WERI-Rb-1 (cell line): ENCODE measurements around the gene DYSF.

Experiments used
- DNase-seq: peaks from one replicate; pipeline ENCODE4 v3.0.0-alpha.2; 2020
- H3K27ac ChIP-seq: fragments of 250-450 bp; sonication (Bioruptor Pico); 2 replicates; pipeline ENCODE4 v1.5.1; 2020; ENCODE audit warnings: mild to moderate bottlenecking, moderate library complexity
- H3K27me3 ChIP-seq: fragments of 250-450 bp; sonication (Bioruptor Pico); 2 replicates; pipeline ENCODE4 v1.5.1; 2021; ENCODE audit warnings: mild to moderate bottlenecking, low read depth, moderate library complexity; ENCODE audit not compliant: insufficient read depth, severe bottlenecking
- H3K36me3 ChIP-seq: fragments of 250-450 bp; sonication (Bioruptor Pico); 2 replicates; pipeline ENCODE4 v1.5.1; 2020; ENCODE audit warnings: mild to moderate bottlenecking, moderate library complexity
- H3K4me3 ChIP-seq: 2 replicates; pipeline ENCODE4 v1.5.1; 2011; ENCODE audit warnings: low read depth, mild to moderate bottlenecking, control low read depth, low read length
- H3K9me3 ChIP-seq: fragments of 250-450 bp; sonication (Bioruptor Pico); 2 replicates; pipeline ENCODE4 v1.5.1; 2021; ENCODE audit warnings: mild to moderate bottlenecking, moderate library complexity; ENCODE audit not compliant: severe bottlenecking
- TF ChIP-seq, protein P1 (sequence below): IDR thresholded peaks from 2 replicates; pipeline ENCODE4 v1.5.1; 2011; ENCODE audit warnings: low read depth, mild to moderate bottlenecking, control low read depth, inconsistent platforms, low read length

DYSF gene

DNA sequence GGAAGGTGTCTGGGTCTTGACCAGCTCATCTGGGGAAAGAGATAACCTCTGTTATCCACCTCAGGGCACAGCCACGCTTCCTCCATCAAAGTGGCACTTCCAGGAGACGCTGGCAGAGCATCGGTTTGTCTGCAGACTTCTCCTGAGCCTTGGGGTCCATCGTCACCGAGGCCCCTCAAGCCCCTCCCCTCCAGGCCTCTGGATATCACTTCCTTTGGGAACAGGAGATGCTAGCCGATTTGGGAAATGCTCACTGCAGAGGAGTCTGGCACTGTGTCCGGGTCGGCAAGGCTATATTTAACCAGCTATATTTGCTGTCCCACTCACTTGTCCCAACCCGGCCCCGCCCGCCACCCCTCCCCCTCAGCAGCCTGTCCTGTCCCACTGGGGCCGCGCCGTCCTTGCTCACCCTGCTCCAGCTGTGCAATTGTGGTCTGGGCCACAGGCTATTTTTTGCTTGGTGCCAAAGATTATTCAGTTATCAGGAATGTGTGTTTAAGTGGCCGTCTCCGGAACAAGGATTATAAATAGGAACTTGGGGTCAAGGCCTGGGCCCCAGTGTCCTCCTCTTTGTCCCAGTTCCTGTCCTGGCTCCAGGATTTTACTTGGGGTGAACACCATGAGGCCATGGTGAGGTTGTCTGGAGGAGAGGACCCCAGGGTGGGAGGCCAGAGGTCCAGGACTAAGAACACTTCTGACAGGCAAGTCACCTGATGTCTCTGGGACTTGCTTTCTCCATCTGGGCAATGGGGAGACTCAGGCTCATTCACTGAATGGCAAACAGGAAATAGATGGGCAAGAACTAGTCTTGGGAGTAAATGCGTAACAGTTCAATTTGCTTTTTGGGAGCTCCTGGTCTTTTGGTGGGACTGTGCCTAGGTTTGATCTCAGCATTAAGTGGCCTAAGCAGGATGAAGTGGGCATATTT, 263.6 kb downstream of the DYSF start:
- TF ChIP-seq, protein P1, sequence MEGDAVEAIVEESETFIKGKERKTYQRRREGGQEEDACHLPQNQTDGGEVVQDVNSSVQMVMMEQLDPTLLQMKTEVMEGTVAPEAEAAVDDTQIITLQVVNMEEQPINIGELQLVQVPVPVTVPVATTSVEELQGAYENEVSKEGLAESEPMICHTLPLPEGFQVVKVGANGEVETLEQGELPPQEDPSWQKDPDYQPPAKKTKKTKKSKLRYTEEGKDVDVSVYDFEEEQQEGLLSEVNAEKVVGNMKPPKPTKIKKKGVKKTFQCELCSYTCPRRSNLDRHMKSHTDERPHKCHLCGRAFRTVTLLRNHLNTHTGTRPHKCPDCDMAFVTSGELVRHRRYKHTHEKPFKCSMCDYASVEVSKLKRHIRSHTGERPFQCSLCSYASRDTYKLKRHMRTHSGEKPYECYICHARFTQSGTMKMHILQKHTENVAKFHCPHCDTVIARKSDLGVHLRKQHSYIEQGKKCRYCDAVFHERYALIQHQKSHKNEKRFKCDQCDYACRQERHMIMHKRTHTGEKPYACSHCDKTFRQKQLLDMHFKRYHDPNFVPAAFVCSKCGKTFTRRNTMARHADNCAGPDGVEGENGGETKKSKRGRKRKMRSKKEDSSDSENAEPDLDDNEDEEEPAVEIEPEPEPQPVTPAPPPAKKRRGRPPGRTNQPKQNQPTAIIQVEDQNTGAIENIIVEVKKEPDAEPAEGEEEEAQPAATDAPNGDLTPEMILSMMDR = no peak
- Histone ChIP-seq H3K27ac (no peak overlapping the region), H3K9me3 (peaks cover under 1% of the 10 kb centered on the region), H3K27me3 (no peaks in the 10 kb centered on the region), H3K4me3 (no peak overlapping the region), H3K36me3 (no peaks in the 10 kb centered on the region)
- peak; percentile 6 for DNase-seq

DNA sequence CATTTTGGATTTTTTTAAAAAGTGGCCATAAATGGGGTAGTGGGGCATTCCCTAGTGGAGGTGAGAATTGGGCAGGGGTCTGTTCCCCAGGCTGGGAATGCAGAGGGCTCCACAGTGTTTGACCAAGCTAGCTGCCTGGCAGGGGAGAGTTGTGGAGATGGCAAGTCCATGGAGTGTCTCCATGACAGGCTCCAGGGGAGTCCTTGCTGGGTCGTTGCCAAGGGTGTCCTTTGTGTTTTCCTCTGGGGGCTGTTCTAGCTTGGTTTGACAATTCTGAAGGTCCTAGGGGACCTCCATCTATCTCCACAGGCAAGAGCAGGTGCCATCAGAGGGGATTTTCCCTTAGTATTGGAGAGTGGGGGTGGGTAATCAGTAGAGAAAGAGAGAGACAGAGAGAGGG, 265.3 kb downstream of the DYSF start:
- Histone ChIP-seq H3K27ac (no peak overlapping the region), H3K36me3 (no peaks in the 10 kb centered on the region), H3K4me3 (no peak overlapping the region), H3K9me3 (peaks cover 4% of the 10 kb centered on the region), H3K27me3 (no peaks in the 10 kb centered on the region)
- no peak for DNase-seq
- TF ChIP-seq, protein P1 = no peak

DNA sequence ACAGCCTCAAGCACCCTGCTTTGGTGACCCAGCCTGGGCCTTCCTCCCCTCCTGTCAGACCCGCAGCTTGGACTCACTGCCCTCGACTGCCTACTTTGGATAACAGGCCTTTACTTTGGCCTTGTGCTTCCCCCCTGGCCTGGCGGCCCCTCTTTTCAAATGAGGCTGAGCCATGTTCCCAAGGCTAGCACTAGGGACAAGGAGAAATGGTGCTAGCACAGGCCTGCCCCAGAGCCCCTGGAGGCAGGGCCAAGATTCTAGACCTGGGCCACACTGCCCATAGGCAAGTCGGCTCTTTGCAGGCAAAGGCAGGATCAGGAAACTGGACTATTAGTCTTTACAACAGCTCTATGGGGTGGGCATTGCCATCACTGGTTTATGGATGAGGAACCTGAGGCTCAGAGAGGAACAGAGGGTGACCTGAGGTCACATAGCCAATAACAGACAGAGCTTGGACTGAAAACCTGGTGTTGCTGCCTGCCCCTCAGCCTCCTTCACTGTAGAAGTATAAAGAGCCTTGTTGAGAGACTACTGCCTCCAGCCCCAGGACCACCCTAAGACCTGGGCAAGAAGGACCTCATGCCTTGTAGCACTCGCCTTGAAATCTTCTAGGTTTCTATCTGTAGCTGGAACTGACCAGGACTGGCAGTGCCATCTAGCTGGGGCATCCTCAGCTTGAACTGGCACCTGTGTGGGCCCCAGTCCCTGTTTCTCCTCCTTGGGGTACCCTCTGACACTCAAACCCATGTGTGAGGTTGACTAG, 266.3 kb downstream of the DYSF start:
- DNase-seq = no peak
- Histone ChIP-seq H3K9me3 (peaks cover 4% of the 10 kb centered on the region), H3K36me3 (no peaks in the 10 kb centered on the region), H3K4me3 (no peak overlapping the region), H3K27ac (no peak overlapping the region), H3K27me3 (no peaks in the 10 kb centered on the region)
- TF ChIP-seq, protein P1 = no peak

DNA sequence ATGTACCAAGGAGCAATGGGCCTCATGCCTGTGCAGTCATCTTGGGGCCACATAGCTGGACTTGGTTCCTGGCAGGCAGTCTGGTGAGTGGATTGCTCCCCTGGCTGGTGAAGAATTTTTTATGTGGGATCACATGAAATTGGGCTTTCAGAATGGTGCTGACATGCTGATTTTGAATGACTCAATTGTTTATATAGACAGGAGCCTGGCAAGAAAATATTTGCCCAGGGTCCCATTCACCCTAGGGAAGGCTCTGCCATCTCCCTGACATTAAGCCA, 266.9 kb downstream of the DYSF start:
- TF ChIP-seq, protein P1 = no peak
- Histone ChIP-seq H3K4me3 (no peak overlapping the region), H3K36me3 (no peaks in the 10 kb centered on the region), H3K27me3 (no peaks in the 10 kb centered on the region), H3K27ac (no peak overlapping the region), H3K9me3 (peaks cover 9% of the 10 kb centered on the region)
- DNase-seq = no peak

DNA sequence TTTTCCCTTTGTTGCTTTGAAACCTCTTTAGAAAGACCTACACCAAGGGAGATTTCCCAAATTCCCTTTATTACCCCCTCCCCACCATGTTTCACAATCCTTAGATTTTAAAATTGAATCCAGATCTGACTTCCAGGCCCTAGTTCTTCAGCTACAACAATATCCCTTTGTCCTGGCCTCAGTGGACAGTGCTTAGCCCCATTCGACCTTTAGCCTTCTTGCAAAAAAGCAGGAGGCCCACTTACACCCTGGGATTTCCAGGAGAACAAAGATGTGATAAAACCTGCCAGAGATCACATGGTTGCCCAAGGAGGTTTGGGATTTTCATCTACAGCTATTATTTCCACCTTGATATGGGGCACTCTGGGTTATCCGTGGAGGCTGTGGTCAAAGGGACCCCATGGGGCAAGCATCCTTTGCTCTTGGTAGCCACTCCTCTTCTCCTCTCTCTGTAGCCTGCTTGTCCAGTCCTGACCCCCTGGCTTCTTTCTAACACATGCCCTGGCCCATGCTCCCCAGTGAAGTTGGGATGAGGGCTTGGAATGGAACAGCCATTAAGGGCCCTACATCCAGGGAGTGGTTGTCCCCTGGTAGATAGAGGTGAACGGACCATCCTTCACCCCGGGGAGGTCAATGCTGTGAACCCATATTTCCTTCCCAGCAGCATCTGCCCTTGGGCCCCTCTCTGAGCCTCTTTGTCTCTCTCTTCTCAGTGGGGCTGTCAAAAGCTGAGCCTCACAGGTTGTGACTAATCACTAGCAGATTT, 267.4 kb downstream of the DYSF start:
- Histone ChIP-seq H3K36me3 (no peaks in the 10 kb centered on the region), H3K4me3 (no peak overlapping the region), H3K9me3 (peaks cover 9% of the 10 kb centered on the region), H3K27me3 (no peaks in the 10 kb centered on the region), H3K27ac (no peak overlapping the region)
- no peak for DNase-seq
- TF ChIP-seq, protein P1 = no peak
